Common myeloid progenitor, CD34-positive (primary cell): ENCODE measurements around the gene TCF15.

Source experiments
- CTCF ChIA-PET: fragments of 350-600 bp; sonication (Branson Sonifier 250); formaldehyde crosslinking; loops from one replicate; lab custom pipeline; 2021; ENCODE audit warnings: antibody characterized with exemption; lab: Charles Lee
- POLR2A ChIA-PET: fragments of 350-600 bp; sonication (Branson Sonifier 250); formaldehyde crosslinking; loops from one replicate; lab custom pipeline; 2021; ENCODE audit warnings: antibody characterized with exemption; lab: Charles Lee
- DNase-seq, 3 donors: peaks; one replicate each; pipeline versions ENCODE4 v3.0.0 to v3.0.0-alpha.2; 2013
- H3K27ac ChIP-seq, 2 experiments: 1 replicate in 1 of 2; 2 replicates in 1 of 2; pipeline ENCODE4 v1.7.0; 2013; ENCODE audit warnings: inconsistent platforms in 2 of 2, low read length in 2 of 2, mild to moderate bottlenecking in 2 of 2, low read depth in 1 of 2, moderate library complexity in 1 of 2; ENCODE audit not compliant: severe bottlenecking in 2 of 2, insufficient read depth in 1 of 2, poor library complexity in 1 of 2
- H3K27me3 ChIP-seq, 5 experiments: replicated peaks in 2 of 5; 1 replicate in 3 of 5; 2 replicates in 2 of 5; pipeline versions ENCODE4 v1.6.1 to v1.7.0; 2013; ENCODE audit warnings: low read length in 4 of 5, mild to moderate bottlenecking in 2 of 5, moderate library complexity in 2 of 5, inconsistent platforms in 1 of 5; ENCODE audit not compliant: insufficient read depth in 5 of 5, control insufficient read depth in 4 of 5
- H3K36me3 ChIP-seq, 4 experiments: 1 replicate in 2 of 4; 2 replicates in 2 of 4; pipeline versions ENCODE4 v1.6.1 to v1.7.0; 2013; ENCODE audit warnings: low read length in 3 of 4, control low read depth in 1 of 4, mild to moderate bottlenecking in 1 of 4; ENCODE audit not compliant: control insufficient read depth in 4 of 4, insufficient read depth in 4 of 4
- H3K4me1 ChIP-seq, 4 experiments: 1 replicate in 3 of 4; 2 replicates in 1 of 4; pipeline versions ENCODE4 v1.6.1 to v1.7.1; 2013; ENCODE audit warnings: low read length in 3 of 4, mild to moderate bottlenecking in 3 of 4, control low read depth in 1 of 4, inconsistent platforms in 1 of 4, moderate library complexity in 1 of 4; ENCODE audit not compliant: control insufficient read depth in 4 of 4, insufficient read depth in 4 of 4; ENCODE audit errors: control extremely low read depth in 1 of 4
- H3K4me3 ChIP-seq, 7 experiments: 1 replicate in 4 of 7; 2 replicates in 3 of 7; pipeline versions ENCODE4 v1.5.1 to v1.7.0; 2013; ENCODE audit warnings: mild to moderate bottlenecking in 7 of 7, low read length in 6 of 7, moderate library complexity in 6 of 7, inconsistent platforms in 2 of 7, low read depth in 2 of 7, control low read depth in 1 of 7; ENCODE audit not compliant: insufficient read depth in 4 of 7, control insufficient read depth in 1 of 7; ENCODE audit errors: extremely low read depth in 1 of 7
- H3K9me3 ChIP-seq, 5 experiments: 1 replicate in 4 of 5; 2 replicates in 1 of 5; pipeline versions ENCODE4 v1.6.1 to v1.7.1; 2013; ENCODE audit warnings: low read length in 4 of 5, mild to moderate bottlenecking in 2 of 5, inconsistent platforms in 1 of 5, low read depth in 1 of 5, moderate library complexity in 1 of 5; ENCODE audit not compliant: control insufficient read depth in 4 of 5, insufficient read depth in 2 of 5; ENCODE audit errors: control extremely low read depth in 1 of 5
- WGBS: methylation state at CpG from one replicate; pipeline ENCODE4 v1.1.5; 2013; ENCODE audit not compliant: insufficient coverage; 5-methylcytosine and 5-hydroxymethylcytosine counted together

Gene TCF15

DNA sequence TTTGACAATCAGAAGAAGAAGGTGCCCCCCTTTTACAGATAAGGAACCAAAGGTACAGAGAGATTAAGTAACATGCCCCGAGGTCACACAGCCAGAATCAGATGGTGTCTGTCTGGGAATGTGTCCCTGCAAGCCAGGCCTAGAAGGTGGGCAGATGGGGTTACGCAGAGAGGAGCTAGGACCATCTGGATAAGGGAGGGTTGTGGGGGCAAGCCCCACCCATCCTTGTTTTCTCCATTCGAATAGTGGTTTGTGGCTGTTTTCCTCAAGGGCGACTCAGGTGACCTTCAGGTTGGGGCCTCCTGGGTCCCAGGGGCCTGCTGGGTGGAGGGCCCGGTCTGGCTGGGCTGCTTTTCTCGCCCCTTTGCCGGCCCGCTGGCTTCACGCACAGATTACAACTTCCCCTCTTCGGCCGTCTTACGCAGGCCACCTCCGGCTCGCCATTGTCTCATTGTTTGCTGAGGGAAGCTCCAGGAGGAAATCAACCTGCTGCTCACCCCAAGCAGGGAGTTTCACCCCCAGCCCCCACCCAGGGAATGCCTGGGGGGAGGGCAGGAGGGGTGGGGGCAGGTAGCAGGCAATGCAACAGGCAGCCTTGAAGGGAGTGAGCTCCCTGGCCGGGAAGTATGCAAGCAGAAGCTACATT is 35.7 kb downstream of the TCF15 start:
- POLR2A ChIA-PET = no interaction called here

DNA sequence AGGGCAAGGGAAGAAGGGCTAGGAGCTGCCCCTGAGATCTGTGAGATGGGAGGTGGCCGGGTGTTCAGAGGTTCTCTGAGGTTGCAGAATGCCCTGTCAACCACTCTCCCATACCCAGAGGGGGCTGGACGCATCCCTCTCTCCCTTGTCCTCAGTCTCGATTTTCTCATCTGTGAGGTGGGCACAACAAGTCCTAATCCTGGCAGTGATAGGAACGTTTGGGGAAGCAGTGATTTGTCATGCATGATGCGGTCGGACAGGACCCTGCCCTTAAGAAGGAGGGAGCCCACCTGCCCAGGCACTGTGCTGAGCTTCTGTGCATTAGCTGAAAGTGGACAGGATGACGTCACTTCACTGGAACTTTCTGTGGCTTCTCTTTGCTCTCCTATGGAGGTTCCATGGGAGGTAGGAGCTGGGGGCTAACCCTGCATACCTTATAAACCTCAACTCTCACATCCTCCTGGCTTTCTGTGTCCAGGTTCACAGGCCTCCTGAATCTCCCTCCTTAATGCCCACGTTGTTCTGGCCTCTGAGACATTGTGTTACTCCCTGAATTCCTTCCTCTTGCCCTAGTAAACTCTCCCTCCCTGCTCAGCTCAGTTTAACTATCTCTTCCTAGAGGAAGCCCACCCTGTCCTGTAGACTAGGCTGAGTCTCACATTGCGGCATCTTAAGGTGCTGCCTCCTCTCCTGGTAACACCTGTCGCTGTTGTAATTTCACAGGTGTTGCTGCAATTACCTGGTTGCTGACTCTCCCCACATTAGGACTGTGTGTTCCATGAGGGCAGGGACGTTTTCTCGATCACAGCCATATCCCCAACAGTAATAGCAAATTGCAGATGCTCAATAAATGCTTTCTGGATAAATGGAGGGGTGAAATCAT is 36.5 kb downstream of the TCF15 start:
- Histone ChIP-seq H3K9me3 (no peaks in the 10 kb centered on the region), H3K4me1 (peaks cover 0 to 22% (median under 1%) of the 10 kb centered on the region in 4 experiments), H3K27me3 (peaks cover 0 to 29% (median 5%) of the 10 kb centered on the region in 5 experiments), H3K27ac (no peak overlapping the region), H3K36me3 (no peaks in the 10 kb centered on the region), H3K4me3 (no peak overlapping the region)
- POLR2A ChIA-PET = no interaction called here
- CTCF ChIA-PET = interaction anchor here (0.7 to 3.5 kb wide), 5 partner anchors 11 to 154 kb away, joined by 3 to 19 read pairs (median 4); no protein-coding TSS in a partner anchor
- DNase-seq = no peak
- 81% methylated on average over 8 of the region's 12 CpGs for WGBS

More for the DNA sequence above, 35.7 kb downstream of the TCF15 start:
- H3K4me3 ChIP-seq = no peak overlapping the region
- H3K27me3 ChIP-seq = peaks cover 0 to 26% (median 5%) of the 10 kb centered on the region in 5 experiments
- no peaks in the 10 kb centered on the region for H3K36me3 ChIP-seq
- CTCF ChIA-PET = interaction anchor here (0.7 to 2.3 kb wide), 3 partner anchors 12 to 154 kb away, joined by 3 to 9 read pairs (median 3); no protein-coding TSS in a partner anchor
- DNase-seq = no peak
- peaks cover 0 to 20% (median 0%) of the 10 kb centered on the region in 4 experiments for H3K4me1 ChIP-seq
- H3K27ac ChIP-seq = no peak overlapping the region
- 69% methylated on average over 11 of the region's 15 CpGs for WGBS
- no peaks in the 10 kb centered on the region for H3K9me3 ChIP-seq

GRCh38 chr20:572727-573126 is 37.4 kb downstream of the TCF15 start:
- DNase-seq = no peak
- 71% methylated on average over 7 of the region's 7 CpGs for WGBS
- H3K36me3 ChIP-seq = no peaks in the 10 kb centered on the region
- H3K9me3 ChIP-seq = no peaks in the 10 kb centered on the region
- POLR2A ChIA-PET = no interaction called here
- no peak overlapping the region for H3K27ac ChIP-seq
- peaks cover 0 to 34% (median 5%) of the 10 kb centered on the region in 5 experiments for H3K27me3 ChIP-seq
- CTCF ChIA-PET = interaction anchor here (0.8 to 3.5 kb wide), 4 partner anchors 10 to 72 kb away, joined by 3 to 19 read pairs (median 6); no protein-coding TSS in a partner anchor
- peaks cover 0 to 29% (median 6%) of the 10 kb centered on the region in 4 experiments for H3K4me1 ChIP-seq
- H3K4me3 ChIP-seq = no peak overlapping the region

GRCh38 chr20:571754-572441 is 38.2 kb downstream of the TCF15 start:
- CTCF ChIA-PET = interaction anchor here (2.3 to 3.5 kb wide), 2 partner anchors 10 to 73 kb away, joined by 9 to 19 read pairs; no protein-coding TSS in a partner anchor
- DNase-seq = no peak
- peaks cover 0 to 26% (median 6%) of the 10 kb centered on the region in 4 experiments for H3K4me1 ChIP-seq
- POLR2A ChIA-PET = interaction anchor here (0.6 kb wide), 2 partner anchors 52 to 115 kb away, joined by 3 read pairs; no protein-coding TSS in a partner anchor
- H3K9me3 ChIP-seq = no peaks in the 10 kb centered on the region
- H3K27me3 ChIP-seq = peaks cover 0 to 34% (median 5%) of the 10 kb centered on the region in 5 experiments
- H3K4me3 ChIP-seq = no peak overlapping the region
- 61% methylated on average over 23 of the region's 24 CpGs for WGBS
- H3K36me3 ChIP-seq = no peaks in the 10 kb centered on the region
- no peak overlapping the region for H3K27ac ChIP-seq

- peaks cover 0 to 27% (median 5%) of the 10 kb centered on the region in 5 experiments for H3K27me3 ChIP-seq
- no peaks in the 10 kb centered on the region for H3K36me3 ChIP-seq
- DNase-seq = peak in 2 of 3 donors; percentile 52 to 63
- CTCF ChIA-PET = interaction anchor here (1.0 to 3.0 kb wide), 4 partner anchors 15 to 165 kb away, joined by 3 to 11 read pairs (median 5); no protein-coding TSS in a partner anchor
- H3K4me1 ChIP-seq = peaks cover 0 to 21% (median 6%) of the 10 kb centered on the region in 4 experiments
- H3K9me3 ChIP-seq = no peaks in the 10 kb centered on the region
- H3K4me3 ChIP-seq = no peak overlapping the region
- POLR2A ChIA-PET = interaction anchor here (0.8 kb wide), 1 partner anchor 77 kb away, joined by 6 read pairs; no protein-coding TSS in a partner anchor
- WGBS = 88% methylated on average over 13 of the region's 14 CpGs
- H3K27ac ChIP-seq = no peak overlapping the region
These were observed 41.3 kb downstream of the TCF15 start for GRCh38 chr20:568673-569415.

GRCh38 chr20:568097-568652 is 41.9 kb downstream of the TCF15 start:
- no peaks in the 10 kb centered on the region for H3K36me3 ChIP-seq
- no peaks in the 10 kb centered on the region for H3K9me3 ChIP-seq
- DNase-seq = no peak
- H3K4me3 ChIP-seq = no peak overlapping the region
- no peak overlapping the region for H3K27ac ChIP-seq
- H3K27me3 ChIP-seq = peaks cover 0 to 22% (median under 1%) of the 10 kb centered on the region in 5 experiments
- peaks cover 0 to 21% (median 6%) of the 10 kb centered on the region in 4 experiments for H3K4me1 ChIP-seq
- POLR2A ChIA-PET = interaction anchor here (0.8 kb wide), 1 partner anchor 77 kb away, joined by 6 read pairs; no protein-coding TSS in a partner anchor
- WGBS = 21% methylated on average over 13 of the region's 20 CpGs
- CTCF ChIA-PET = interaction anchor here (1.0 to 3.0 kb wide), 6 partner anchors 16 to 165 kb away, joined by 3 to 11 read pairs (median 5); no protein-coding TSS in a partner anchor
